GM21526 (cell line): ENCODE results near the gene DTNA.
"Not testable (repeated sequence)": the region's sequence is repeated elsewhere in the genome, so short reads cannot be mapped to it uniquely, and the experiment has no call there.

Source experiments
- ATAC-seq: cut with Tn5 transposase; IDR thresholded peaks from one replicate; pipeline ENCODE4 v1.9.1; 2021; ENCODE audit warnings: moderate library complexity; ENCODE audit not compliant: unreplicated experiment, low FRiP score

The DTNA gene

DNA sequence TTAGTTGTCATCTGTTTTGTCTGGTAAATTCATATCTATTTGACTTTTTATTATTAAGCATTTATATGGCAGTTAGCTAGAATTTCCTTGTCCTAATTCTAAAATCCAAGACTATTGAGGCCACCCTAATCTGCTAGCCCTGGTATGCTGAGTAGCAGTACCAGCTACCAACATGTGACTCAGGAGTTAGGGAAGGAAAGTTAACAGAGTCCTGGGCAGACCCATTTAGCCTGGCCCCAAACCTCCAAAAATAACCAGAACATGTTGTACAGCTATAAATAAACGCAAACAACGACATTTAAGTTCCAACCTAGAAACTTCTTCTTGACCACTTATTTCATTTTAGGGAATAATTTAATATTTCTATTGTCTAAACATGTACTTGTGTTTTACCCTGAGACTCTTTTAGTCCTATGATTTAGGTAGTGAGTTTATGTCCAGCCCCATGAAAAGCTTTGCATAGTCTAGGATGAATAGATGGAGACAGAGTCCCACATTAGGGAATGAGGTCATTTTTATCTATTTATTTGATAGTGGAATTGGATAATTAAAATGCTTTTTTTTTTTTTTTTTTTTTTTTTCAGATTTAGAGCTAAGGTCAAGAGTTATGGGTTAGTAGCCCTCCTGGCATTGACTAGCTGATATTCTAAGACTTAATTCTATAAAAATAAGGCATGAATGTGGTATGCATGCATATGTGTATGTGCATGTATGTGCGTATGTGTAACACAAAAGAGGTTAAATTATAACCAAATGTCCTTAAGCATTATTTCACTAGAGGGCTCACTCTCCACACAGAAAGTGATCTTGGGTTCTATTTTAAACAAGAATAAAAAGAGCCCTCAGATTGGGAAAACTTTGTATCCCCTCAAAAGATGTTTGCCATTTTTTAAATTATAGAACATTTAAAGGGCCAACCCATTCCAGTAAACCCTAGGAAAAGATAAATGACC, 171.1 kb downstream of the DTNA start:
- ATAC-seq: no peak

GRCh38 chr18:34884436-34884835, 174.3 kb downstream of the DTNA start:
- no peak for ATAC-seq

DNA sequence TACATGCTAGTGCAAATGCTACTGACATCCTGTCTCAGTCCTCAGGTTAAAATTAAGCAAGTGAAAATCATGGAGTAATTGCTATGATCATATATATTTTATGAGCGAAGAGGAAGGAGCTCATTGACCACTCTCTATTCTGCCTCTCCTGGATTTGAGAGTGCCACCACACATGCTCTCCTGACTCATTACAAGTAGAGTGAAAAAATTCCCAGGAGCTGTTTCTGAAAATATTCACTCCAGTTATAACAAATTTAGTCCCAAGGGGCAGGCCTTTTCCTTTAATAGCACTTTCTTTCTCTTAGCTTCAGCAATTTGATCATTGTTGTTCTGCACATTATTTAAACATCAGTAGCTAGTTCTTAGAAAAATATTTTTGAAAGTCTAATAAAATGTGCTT, 176.1 kb downstream of the DTNA start:
- ATAC-seq: no peak

GRCh38 chr18:34887881-34888580, 177.9 kb downstream of the DTNA start:
- no peak for ATAC-seq

- no peak for ATAC-seq
Measured at GRCh38 chr18:34890486-34891085, 180.5 kb downstream of the DTNA start.

- ATAC-seq: no peak
Measured at GRCh38 chr18:34892379-34892778, 182.3 kb downstream of the DTNA start.

DNA sequence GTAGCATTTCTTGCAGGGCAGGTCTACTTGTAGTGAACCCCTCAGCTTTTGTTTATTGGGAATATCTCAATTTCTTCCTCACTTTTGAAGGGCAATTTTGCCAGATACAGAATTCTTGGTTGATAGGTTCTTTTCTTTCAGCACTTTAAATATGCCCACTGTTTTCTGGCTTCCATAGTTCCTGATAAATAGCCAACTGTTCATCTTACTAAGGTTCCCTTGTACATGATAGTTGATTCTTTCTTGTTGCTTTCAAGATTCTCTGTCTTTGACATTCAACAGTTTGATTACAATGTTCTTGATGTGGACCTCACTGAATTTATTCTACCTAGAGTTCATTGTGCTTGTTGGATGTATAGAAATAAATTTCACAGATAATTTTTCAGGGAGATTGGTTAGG, 183.1 kb downstream of the DTNA start:
- no peak for ATAC-seq

- ATAC-seq: no peak
Measured at GRCh38 chr18:34901299-34901698, 191.2 kb downstream of the DTNA start.

DNA sequence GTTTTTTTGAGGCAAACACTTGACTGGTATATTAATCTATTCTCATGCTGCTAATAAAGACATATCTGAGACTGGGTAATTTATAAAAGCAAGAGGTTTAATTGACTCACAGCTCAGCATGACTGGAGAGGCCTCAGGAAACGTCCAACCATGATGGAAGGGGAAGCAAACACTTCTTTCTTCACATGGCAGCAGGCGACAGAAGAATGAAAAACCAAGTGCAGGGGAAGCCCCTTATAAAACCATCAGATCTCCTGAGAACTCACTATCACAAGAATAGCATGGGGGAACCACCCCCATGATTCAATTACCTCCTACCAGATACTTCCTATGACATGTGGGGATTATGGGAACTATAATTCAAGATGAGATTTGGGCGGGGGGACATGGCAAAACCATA, 194.9 kb downstream of the DTNA start:
- no peak for ATAC-seq

DNA sequence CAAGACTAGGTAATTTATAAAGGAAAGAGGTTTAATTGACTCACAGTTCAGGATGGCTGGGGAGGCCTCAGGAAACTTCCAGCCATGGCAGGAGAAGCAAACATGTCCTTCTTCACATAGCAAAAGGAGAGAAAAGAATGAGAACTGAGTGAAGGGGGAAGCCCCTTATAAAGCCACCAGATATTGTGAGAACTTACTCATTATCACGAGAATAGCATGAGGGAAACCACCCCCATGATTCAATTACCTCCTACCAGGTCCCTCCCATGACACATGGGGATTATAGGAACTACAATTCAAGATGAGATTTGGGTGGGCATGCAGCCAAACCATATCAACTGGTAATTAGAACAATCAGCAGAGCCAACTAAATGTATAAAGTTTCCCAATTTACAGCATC, 196.9 kb downstream of the DTNA start:
- not testable (repeated sequence) for ATAC-seq

DNA sequence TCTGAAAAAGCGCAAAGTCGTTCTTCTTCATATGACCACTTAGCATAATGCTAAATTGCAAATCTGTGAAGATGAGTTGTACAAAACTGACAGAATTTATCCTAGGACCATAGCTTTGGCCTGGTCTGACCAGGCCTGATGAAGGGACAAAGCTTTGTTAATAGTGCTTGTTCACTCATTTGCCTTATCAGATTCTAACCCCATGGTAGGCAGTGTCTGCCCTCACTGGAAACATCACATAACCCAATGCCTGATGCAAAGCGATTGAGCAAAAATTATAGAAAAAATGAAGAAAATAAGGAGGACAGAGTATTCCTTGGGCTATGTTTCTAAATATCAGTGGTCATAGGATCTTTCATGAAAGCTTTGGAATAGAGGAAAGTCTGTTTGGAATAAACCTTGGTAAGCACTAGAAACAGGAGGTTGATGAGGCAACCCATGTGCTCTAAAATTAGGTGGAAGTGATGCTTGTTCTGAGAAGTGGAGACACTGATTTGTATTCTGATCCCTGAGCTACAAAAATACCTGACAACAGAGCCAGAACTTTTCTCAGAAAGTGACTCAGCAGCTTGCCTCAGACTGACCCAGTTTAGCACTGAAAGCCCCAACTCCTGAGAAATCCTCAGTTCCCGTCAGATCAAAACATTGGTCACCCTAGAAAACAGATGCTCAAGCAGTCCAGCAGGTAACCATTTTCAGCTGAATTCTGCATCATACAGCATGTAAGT, 199.7 kb downstream of the DTNA start:
- ATAC-seq: no peak

- no peak for ATAC-seq
Measured at GRCh38 chr18:34911081-34911480, 201.0 kb downstream of the DTNA start.

DNA sequence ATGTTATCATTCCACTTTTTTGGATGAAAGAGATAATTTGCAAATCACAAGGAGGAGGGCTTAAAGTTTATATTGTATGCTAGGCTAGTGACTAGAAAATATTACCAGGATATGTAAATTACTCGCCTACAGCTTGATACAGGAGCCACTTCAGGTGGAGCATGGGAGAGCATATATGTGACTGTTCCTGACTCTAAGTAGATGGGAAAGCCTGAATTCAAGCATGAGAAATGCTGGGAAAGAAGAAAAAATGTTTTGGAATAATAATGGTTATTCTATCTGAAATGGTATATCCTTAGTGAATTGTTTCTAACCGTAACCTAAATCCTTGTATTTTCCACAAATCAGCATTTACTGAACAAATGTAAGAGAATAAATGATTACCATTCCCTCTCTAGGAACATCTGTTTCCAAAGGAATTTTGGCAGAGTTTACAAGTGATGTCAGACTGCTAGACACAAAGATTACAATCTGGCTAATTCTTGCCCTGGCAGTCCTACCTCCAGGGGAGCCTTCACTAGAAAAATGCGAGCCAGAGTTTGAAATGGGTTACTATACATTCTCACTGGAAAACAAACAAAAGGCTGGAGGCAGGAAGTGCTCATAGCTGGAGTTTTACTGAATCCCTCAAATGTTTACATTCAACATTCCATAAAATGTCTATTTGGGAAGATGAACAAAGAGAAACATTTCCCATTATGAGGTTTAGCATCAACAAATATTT, 201.7 kb downstream of the DTNA start:
- ATAC-seq: no peak

DNA sequence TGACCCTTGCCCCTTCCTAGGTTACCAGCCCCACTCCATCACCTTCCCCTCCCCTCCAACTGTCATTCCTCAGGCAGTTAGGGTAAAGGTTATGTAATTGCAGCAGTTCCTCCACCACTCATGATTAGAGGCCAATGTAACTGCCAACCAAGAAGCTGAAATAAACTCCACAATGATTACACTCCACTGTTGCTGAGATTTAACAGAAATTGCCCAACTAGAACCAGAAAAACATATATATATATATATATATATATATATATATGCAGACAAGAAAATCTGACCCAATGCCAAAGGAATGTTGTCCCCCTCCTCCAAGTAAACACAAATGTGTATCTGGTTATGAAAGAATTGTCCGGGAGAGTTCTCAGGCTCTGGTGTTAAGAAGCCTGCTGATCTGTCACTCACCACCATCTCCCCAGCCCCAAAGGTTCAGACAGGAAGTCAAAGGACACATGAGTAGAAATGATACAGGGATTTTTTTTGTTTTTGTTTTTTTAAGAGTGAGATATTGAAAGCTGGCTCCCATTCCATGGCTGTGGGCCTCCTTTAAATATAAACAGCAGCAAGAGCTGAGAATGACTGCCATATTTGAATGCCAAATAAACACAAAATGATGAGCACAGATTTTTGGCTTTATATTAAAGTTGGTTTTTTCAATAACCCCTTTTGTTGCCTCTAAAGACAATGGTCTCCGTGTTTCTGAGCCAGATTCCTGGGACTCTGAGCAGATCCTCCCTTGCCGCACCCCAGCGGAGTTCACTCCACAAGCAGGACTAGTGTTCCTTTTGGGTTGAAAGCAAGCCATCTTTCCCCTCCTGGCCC, 204.0 kb downstream of the DTNA start:
- no peak for ATAC-seq

GRCh38 chr18:34915046-34915445, 204.9 kb downstream of the DTNA start:
- no peak for ATAC-seq

DNA sequence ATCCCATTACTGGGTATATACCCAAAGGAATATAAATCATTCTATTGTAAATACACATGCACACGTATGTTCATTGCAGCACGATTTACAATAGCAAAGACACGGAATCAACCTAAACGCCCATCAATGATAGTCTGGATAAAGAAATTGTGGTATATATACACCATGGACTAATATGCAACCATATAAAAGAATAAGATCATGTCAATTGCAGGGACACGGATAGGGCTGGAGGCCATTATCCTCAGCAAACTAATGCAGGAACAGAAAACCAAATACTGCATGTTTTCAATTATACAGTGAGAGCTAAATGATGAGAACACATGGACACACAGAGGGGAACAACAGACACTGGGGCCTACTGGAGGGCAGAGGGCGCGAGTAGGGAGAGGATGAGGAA, 206.4 kb downstream of the DTNA start:
- ATAC-seq: not testable (repeated sequence)

GRCh38 chr18:34918856-34919255, 208.8 kb downstream of the DTNA start:
- no peak for ATAC-seq

DNA sequence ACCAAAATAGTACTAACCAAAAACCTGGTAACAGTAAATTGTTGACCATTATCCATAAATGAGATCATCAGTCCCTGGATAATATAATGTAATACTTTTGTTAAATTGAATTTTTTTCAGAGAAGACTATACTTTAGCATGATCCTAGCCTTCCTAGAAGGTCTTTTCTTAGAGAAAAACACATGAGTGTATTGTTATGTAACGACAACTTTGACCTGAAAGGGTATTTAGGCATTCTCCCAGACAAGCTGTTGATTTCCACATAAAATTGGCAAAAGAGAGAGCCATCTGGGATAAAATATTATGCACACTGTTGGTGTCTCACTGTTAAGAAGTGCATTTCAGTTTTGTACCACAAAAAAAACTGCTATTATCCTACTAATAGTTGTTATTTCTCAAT, 211.1 kb downstream of the DTNA start:
- no peak for ATAC-seq

- ATAC-seq: no peak
Measured at GRCh38 chr18:34921811-34922385, 211.8 kb downstream of the DTNA start.
